ENCODE data around the gene SH2D4B.

SH2D4B gene

GRCh38 chr10:80590585-80591125 lies 53.0 kb downstream of the SH2D4B start:
- no peak for DNase-seq (ENCODE audit: low read depth)

- DNase-seq (ENCODE audit: low read depth) = no peak
Observed at GRCh38 chr10:80596391-80597257, 58.9 kb downstream of the SH2D4B start.

- DNase-seq (ENCODE audit: low read depth) = no peak
Observed at GRCh38 chr10:80598084-80598798, 60.5 kb downstream of the SH2D4B start.

- DNase-seq (ENCODE audit: low read depth) = no peak
Observed at GRCh38 chr10:80598951-80599350, 61.2 kb downstream of the SH2D4B start.

- DNase-seq (ENCODE audit: low read depth) = no peak
Observed at GRCh38 chr10:80599424-80599847, 61.7 kb downstream of the SH2D4B start.

GRCh38 chr10:80600256-80600655 lies 62.6 kb downstream of the SH2D4B start:
- DNase-seq (ENCODE audit: low read depth) = no peak

GRCh38 chr10:80602881-80603280 lies 65.2 kb downstream of the SH2D4B start:
- DNase-seq (ENCODE audit: low read depth) = no peak

- no peak for DNase-seq (ENCODE audit: low read depth)
Observed at GRCh38 chr10:80603516-80603915, 65.8 kb downstream of the SH2D4B start.

GRCh38 chr10:80608706-80609105 lies 71.0 kb downstream of the SH2D4B start:
- no peak for DNase-seq (ENCODE audit: low read depth)

- DNase-seq (ENCODE audit: low read depth) = no peak
Observed at GRCh38 chr10:80609331-80609730, 71.6 kb downstream of the SH2D4B start.

- no peak for DNase-seq (ENCODE audit: low read depth)
Observed at GRCh38 chr10:80611481-80612185, 73.9 kb downstream of the SH2D4B start.

- no peak for DNase-seq (ENCODE audit: low read depth)
Observed at GRCh38 chr10:80612261-80612660, 74.6 kb downstream of the SH2D4B start.

- DNase-seq (ENCODE audit: low read depth) = no peak
Observed at GRCh38 chr10:80613466-80614170, 75.9 kb downstream of the SH2D4B start.

- no peak for DNase-seq (ENCODE audit: low read depth)
Observed at GRCh38 chr10:80614576-80615416, 77.1 kb downstream of the SH2D4B start.

- no peak for DNase-seq (ENCODE audit: low read depth)
Observed at GRCh38 chr10:80617807-80618206, 80.1 kb downstream of the SH2D4B start.

GRCh38 chr10:80619036-80619435 lies 81.3 kb downstream of the SH2D4B start:
- DNase-seq (ENCODE audit: low read depth) = no peak

GRCh38 chr10:80622153-80622552 lies 84.5 kb downstream of the SH2D4B start:
- DNase-seq (ENCODE audit: low read depth) = no peak

- no peak for DNase-seq (ENCODE audit: low read depth)
Observed at GRCh38 chr10:80630324-80630723, 92.6 kb downstream of the SH2D4B start.

- no peak for DNase-seq (ENCODE audit: low read depth)
Observed at GRCh38 chr10:80632742-80633141, 95.0 kb downstream of the SH2D4B start.

GRCh38 chr10:80633383-80633860 lies 95.7 kb downstream of the SH2D4B start:
- no peak for DNase-seq (ENCODE audit: low read depth)

- DNase-seq (ENCODE audit: low read depth) = no peak
Observed at GRCh38 chr10:80633910-80634309, 96.2 kb downstream of the SH2D4B start.

All from stimulated activated CD8-positive, alpha-beta memory T cell treated with anti-CD3 and anti-CD28 coated beads, Interleukin-4, amount 100 ng/mL, for 24 hours (primary cell).